Cerebellar nuclear complex (tissue), 1 donor: ENCODE data around the gene RPH3AL.

Experiments used
- DNase-seq, 2 experiments: peaks; one replicate each; lab custom pipeline; 2025; lab: John Stamatoyannopoulos, UW

The RPH3AL gene

GRCh38 chr17:336110-337021 is 16.2 kb downstream of the RPH3AL start:
- no peak for DNase-seq

DNA sequence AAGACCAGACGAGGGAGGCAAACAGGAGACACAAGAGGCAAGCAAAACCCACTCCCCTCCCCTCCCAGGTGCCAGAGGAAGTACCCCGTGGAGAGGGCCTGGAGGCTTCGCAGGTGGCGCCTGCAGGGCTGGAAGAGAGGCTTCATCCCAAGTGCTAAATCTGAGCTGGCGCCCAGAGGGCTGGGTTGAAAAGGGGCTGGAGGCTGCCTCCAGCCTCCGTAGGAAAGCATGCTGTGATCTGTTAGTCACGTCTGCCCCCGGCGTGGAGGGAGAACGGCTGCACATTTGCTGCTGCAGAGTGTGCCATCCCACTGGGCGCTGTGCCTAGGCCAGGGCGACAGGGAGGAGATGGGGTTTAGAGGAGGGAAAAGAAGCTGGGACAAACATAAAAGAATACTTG is 16.9 kb downstream of the RPH3AL start:
- no peak for DNase-seq

GRCh38 chr17:334974-335481 is 17.6 kb downstream of the RPH3AL start:
- no peak for DNase-seq

DNA sequence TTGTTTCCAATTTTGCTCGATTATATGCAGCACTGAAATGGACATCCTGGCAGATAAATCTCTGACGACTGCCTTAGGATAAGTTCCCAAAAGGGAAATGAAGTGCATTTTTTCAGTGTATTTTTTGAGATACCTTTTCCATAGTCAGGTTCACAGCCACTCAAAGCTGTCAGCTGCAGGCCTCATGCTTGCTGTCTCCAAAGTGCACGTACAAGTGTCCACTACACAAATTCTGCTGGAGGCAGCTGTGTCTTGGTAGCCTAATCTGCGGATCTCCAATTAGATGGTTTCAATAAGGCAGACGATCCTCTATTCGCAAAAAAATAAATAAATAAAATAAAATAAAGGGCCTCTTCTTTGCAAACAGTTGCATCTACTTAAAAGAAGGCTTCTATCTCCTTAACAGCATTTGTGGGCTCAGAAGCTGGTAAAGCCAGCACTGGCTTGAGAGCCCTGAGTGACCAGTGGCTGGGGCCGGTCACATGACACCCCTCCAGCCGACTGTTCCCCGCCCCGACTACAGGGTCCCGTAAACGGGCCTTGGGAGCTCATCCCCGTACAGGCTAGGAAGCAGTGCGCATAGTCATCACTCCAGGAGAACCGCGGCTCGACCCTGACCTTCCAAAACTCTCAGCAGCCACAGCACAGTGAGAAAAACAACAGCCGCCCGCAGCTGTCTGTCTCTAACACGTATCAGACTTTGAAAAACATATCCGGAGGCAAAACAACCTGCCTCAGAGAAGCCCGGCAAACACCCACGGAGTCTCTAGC is 18.8 kb downstream of the RPH3AL start:
- DNase-seq: peak; percentile 18 to 86

GRCh38 chr17:332558-333322 is 19.9 kb downstream of the RPH3AL start:
- DNase-seq: no peak

DNA sequence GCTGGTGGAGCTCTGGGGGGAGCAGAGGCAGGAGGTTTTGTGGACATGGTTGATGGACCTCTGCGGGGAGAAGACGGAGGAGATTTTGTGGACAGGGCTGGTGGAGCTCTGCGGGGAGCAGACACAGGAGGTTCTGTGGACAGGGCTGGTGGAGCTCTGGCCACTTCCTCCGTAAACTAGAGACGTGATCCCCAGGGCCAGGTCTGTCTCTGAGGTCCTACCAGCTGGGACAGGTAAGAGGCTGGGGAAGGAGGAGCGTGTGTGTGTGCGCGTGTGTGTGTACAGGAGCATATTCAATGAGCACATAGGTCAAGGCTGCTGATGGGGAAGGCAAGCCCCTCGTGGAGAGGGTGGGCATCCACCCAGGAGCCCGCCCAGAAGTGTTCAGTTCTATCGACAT is 20.6 kb downstream of the RPH3AL start:
- DNase-seq: no peak

GRCh38 chr17:330993-331701 is 21.5 kb downstream of the RPH3AL start:
- peak; percentile 45 to 51 for DNase-seq

- DNase-seq: no peak
These were observed 22.7 kb downstream of the RPH3AL start for GRCh38 chr17:329784-330420.

DNA sequence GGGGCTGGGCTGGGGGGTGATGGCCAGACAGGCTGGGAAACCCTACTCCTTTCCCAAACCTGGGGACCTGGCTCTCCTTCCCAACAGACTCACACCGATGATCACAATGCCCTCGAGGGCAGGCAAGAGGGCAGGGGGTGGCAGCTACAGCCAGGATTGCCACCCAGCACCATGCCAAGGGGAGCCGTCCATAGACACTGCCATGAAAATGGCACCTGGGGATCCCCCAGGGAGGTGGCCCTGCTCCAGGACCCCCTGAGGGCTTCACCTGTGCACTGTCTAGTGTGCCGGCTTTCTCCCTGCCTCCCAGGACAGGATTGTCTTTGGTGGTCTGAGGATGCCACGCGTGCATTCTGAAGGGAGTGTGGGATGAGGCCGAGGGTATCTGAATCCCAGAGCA is 24.6 kb downstream of the RPH3AL start:
- no peak for DNase-seq

DNA sequence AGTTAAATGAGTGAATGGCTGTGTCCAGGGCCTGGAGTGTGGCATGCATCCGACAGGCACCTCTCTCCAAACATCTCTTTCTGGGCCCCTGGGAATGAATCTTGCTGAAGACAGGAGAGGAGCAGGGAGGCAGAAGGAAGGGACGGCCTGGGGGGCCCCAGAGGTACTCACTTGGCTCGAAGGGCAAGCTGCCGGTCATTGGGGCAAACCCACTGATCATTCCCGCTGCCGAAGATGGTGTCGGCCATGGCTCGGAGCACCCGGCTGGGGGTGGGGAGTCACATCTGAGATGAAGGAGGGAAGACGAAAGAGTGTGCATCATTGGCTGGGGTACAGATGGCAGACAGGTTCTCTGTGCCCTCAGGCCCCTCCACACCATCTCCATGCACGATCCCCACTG is 25.3 kb downstream of the RPH3AL start:
- DNase-seq: no peak

GRCh38 chr17:326010-326621 is 26.5 kb downstream of the RPH3AL start:
- DNase-seq: no peak

- no peak for DNase-seq
These were observed 27.2 kb downstream of the RPH3AL start for GRCh38 chr17:325270-326009.

- DNase-seq: no peak
These were observed 28.7 kb downstream of the RPH3AL start for GRCh38 chr17:323721-324571.

- no peak for DNase-seq
These were observed 29.4 kb downstream of the RPH3AL start for GRCh38 chr17:323181-323580.

DNA sequence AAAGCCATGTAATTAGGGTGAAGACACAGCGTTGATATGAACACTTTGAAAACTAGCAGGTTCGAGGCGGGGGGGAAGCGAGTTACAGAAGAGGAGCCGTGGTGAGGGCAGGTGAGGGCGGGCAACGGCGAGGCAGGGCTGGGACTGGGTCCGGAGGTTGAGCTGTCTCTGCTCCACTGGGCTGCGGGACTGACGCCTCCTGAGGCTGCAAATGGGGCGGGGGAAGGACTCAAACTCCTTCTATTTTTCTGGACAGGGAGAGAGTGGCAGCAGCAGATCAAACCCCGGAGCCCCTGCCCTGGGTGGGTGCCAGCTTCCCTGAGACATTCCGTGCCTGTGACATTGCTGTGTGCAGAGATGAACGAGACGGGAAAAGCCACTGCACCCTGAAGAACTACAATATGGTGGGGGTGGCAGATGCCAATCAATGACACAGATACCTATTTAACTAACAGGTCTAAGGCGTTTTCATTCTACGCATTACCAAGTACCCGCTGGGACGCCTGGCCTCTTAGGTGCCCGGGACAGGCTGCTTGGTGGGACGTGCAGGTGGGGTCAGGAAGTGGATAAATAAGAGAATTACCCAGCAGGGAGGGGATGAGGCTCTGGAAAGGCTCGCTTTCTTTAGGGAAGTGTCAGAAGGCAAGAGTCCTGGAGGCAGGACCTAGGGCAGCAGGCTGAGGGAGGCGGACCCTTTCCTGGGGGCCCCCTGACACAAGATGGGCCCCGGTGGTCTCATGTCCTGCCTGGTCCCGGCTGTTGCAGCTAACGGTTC is 30.4 kb downstream of the RPH3AL start:
- DNase-seq: no peak

DNA sequence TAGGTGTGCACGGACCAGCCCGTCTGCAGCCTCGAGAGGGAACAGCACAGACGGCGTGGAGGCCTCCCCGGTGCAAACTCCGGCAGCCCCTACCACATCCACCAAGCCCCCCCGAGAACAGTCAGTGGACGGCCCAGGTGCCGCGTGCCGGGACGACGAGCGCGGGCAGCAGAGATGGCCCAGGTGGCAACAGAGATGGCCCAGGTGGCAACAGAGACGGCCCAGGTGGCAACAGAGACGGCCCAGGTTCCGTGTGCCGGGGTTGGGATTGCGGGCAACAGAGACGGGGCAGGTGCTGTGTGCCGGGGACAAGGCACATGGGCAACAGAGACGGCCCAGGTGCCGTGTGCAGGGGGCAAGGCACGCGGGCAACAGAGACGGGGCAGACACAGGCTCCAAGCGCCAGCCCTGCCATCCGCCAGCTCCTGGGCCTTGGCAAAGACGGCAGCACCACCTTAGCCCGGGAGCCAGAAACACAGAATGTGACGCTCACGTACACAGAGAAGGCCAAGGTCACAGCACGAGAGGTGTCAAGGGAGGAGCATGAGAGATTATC is 31.1 kb downstream of the RPH3AL start:
- no peak for DNase-seq

DNA sequence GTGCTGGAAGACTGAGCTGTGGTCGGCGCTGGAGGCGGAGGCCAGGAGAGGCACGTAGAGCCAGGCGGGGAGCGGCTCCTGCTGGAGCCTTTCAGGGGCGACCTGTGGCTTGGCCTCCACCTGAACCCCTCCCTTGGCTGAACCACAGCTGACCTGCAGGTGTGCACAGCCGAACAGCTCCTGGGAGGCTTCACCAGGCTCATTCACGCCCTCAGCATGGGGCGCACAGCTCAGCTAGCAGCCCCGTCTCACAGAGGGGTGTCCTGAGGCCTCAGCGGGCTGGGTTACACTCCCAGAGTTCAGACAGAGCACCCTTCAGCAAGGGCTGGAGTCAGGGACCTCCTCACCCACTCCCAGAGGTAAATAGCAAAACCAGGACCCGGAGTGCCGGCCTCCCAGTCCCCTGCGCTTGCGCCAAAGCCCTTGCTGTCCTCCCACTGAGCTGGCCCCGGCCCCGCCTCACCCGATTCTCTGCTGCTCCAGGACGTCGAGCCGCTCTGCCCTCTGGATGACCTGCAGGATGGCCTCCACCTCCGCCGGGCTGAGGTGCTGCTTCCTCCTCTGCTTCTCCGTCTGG is 31.7 kb downstream of the RPH3AL start:
- no peak for DNase-seq
